WTC11 (cell line): ENCODE data around the gene PRR7. TPM values are rescaled to one million over a fixed set of nuclear protein-coding genes. Genes with fewer than 3 reads are reported as not detected.

ENCODE experiments used
- ATF1 ChIP-seq: sonication (generic); formaldehyde crosslinking; IDR thresholded peaks from 2 replicates; pipeline ENCODE4 v1.8.1; 2023; ENCODE audit warnings: mild to moderate bottlenecking, moderate library complexity, missing genetic modification reagents
- CBFB ChIP-seq: sonication (generic); formaldehyde crosslinking; IDR thresholded peaks from 2 replicates; pipeline ENCODE4 v1.8.1; 2022; ENCODE audit warnings: mild to moderate bottlenecking, low read depth, missing genetic modification reagents
- CREB1 ChIP-seq: sonication (generic); formaldehyde crosslinking; IDR thresholded peaks from 2 replicates; pipeline ENCODE4 v1.8.0; 2023; ENCODE audit warnings: mild to moderate bottlenecking, missing genetic modification reagents
- ELF4 ChIP-seq: sonication (generic); formaldehyde crosslinking; IDR thresholded peaks from 2 replicates; pipeline ENCODE4 v1.8.1; 2022; ENCODE audit warnings: low read depth, mild to moderate bottlenecking, moderate library complexity, missing genetic modification reagents
- ETV6 ChIP-seq: sonication (generic); formaldehyde crosslinking; IDR thresholded peaks from 2 replicates; pipeline ENCODE4 v1.8.1; 2022; ENCODE audit warnings: mild to moderate bottlenecking, missing genetic modification reagents
- GABPB1 ChIP-seq: sonication (generic); formaldehyde crosslinking; IDR thresholded peaks from 2 replicates; pipeline ENCODE4 v1.8.1; 2023; ENCODE audit warnings: mild to moderate bottlenecking, missing genetic modification reagents
- GTF2I ChIP-seq: fragments of 250-450 bp; sonication (Bioruptor Pico); conservative IDR thresholded peaks from 2 replicates; pipeline ENCODE4 v1.4.0; 2021; ENCODE audit warnings: mild to moderate bottlenecking
- IRF2 ChIP-seq: sonication (generic); formaldehyde crosslinking; IDR thresholded peaks from 2 replicates; pipeline ENCODE4 v1.8.0; 2022; ENCODE audit warnings: low read depth, missing genetic modification reagents, borderline replicate concordance
- MXD4 ChIP-seq: fragments of 250-450 bp; sonication (Bioruptor Pico); IDR thresholded peaks from 2 replicates; pipeline ENCODE4 v1.8.0; 2021; ENCODE audit warnings: mild to moderate bottlenecking, moderate library complexity, borderline replicate concordance
- NR3C1 ChIP-seq: sonication (generic); formaldehyde crosslinking; conservative IDR thresholded peaks from 2 replicates; pipeline ENCODE4 v1.8.1; 2023; ENCODE audit warnings: low read depth, mild to moderate bottlenecking, missing genetic modification reagents
- OVOL2 ChIP-seq: fragments of 250-450 bp; sonication (Bioruptor Pico); IDR thresholded peaks from 2 replicates; pipeline ENCODE4 v1.9.0; 2021; ENCODE audit warnings: mild to moderate bottlenecking, borderline replicate concordance
- RELA ChIP-seq: sonication (generic); formaldehyde crosslinking; IDR thresholded peaks from 2 replicates; pipeline ENCODE4 v1.8.1; 2022; ENCODE audit warnings: missing genetic modification reagents, mild to moderate bottlenecking, borderline replicate concordance
- RORB ChIP-seq: fragments of 250-450 bp; sonication (Bioruptor Pico); IDR thresholded peaks from 2 replicates; pipeline ENCODE4 v1.9.0; 2021; ENCODE audit warnings: mild to moderate bottlenecking
- SOX15 ChIP-seq: fragments of 250-450 bp; sonication (Bioruptor Pico); IDR thresholded peaks from 2 replicates; pipeline ENCODE4 v1.9.0; 2021; ENCODE audit warnings: mild to moderate bottlenecking
- SP1 ChIP-seq: sonication (generic); formaldehyde crosslinking; conservative IDR thresholded peaks from 2 replicates; pipeline ENCODE4 v1.8.1; 2022; ENCODE audit warnings: missing genetic modification reagents
- total RNA-seq: library from RNA; stranded (reverse); gene quantifications from 3 replicates; pipeline ENCODE4 v1.2.3, GENCODE V29; 2021
- TF ChIP-seq, protein P1 (sequence below): sonication (generic); formaldehyde crosslinking; IDR thresholded peaks from 2 replicates; pipeline ENCODE4 v1.8.1; 2023; ENCODE audit warnings: mild to moderate bottlenecking, missing genetic modification reagents, moderate library complexity
- TF ChIP-seq, protein P2 (sequence below): sonication (generic); formaldehyde crosslinking; IDR thresholded peaks from 2 replicates; pipeline ENCODE4 v1.8.1; 2023; ENCODE audit warnings: mild to moderate bottlenecking, moderate library complexity, missing genetic modification reagents
- TF ChIP-seq, protein P3 (sequence below): sonication (generic); formaldehyde crosslinking; IDR thresholded peaks from 2 replicates; pipeline ENCODE4 v1.8.0; 2022; ENCODE audit warnings: missing genetic modification reagents
- TF ChIP-seq, protein P4 (sequence below): sonication (generic); formaldehyde crosslinking; IDR thresholded peaks from 2 replicates; pipeline ENCODE4 v1.8.1; 2023; ENCODE audit warnings: mild to moderate bottlenecking, missing genetic modification reagents
- TF ChIP-seq, protein P5 (sequence below): sonication (generic); formaldehyde crosslinking; conservative IDR thresholded peaks from 2 replicates; pipeline ENCODE4 v1.8.1; 2023; ENCODE audit warnings: mild to moderate bottlenecking, low read depth, missing genetic modification reagents, moderate library complexity
- TF ChIP-seq, protein P6 (sequence below): sonication (generic); formaldehyde crosslinking; IDR thresholded peaks from 2 replicates; pipeline ENCODE4 v1.8.0; 2023; ENCODE audit warnings: mild to moderate bottlenecking, missing genetic modification reagents
- TF ChIP-seq, protein P7 (sequence below): sonication (generic); formaldehyde crosslinking; IDR thresholded peaks from 2 replicates; pipeline ENCODE4 v1.8.1; 2022; ENCODE audit warnings: mild to moderate bottlenecking, missing genetic modification reagents, moderate library complexity, borderline replicate concordance
- TF ChIP-seq, protein P8 (sequence below): sonication (generic); formaldehyde crosslinking; IDR thresholded peaks from 2 replicates; pipeline ENCODE4 v1.8.0; 2022; ENCODE audit warnings: mild to moderate bottlenecking, missing genetic modification reagents

PRR7 gene
- total RNA-seq, 1 experiment from 2014 or later = 13.1 TPM

DNA sequence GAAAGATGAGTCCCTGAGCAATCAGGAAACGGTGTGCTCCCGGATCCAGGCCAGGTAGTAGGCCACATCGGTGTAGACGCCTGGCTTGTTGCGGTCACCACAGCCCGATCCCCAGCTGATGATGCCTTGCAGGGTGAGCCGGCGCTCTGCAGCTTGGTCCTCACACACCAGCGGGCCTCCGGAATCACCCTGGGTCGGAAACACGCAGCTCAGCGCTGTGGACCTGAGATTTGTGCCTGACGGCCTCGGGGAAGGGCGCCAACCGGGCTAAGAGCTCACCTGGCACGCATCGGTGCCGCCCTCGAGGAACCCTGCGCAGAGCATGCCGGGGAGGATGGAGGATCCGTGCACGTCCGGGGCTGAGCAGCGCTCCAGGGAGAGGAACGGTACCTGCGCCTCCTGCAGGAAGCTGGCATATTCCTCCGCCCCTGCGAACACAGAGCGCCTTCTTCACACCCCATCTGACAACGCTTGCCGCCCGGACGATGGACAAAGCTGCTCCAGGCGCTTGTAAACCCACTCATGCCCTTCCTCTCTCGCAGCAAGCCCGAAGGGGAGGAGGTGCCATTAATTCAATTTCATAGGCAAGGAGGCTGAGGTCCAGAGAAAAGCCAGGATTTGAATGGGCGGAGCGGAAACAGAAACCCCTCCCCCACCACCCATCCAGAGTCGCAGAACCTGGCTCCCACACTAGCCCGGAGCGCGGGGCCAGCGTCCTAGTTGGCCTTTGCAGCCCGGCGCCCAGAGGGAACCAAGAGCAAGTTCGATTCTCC lies 44.2 kb upstream of the PRR7 start (continued):
- TF ChIP-seq, protein P1, sequence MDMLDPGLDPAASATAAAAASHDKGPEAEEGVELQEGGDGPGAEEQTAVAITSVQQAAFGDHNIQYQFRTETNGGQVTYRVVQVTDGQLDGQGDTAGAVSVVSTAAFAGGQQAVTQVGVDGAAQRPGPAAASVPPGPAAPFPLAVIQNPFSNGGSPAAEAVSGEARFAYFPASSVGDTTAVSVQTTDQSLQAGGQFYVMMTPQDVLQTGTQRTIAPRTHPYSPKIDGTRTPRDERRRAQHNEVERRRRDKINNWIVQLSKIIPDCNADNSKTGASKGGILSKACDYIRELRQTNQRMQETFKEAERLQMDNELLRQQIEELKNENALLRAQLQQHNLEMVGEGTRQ (CRISPR knock-in tag) = peak; percentile 29; the same call in 1 of the 2 replicates
- TF ChIP-seq ATF1 (CRISPR knock-in tag) (no peak), ELF4 (no peak), OVOL2 (CRISPR knock-in tag) (no peak), RELA (CRISPR knock-in tag) (peak; percentile 88; the same call in 1 of the 2 replicates), IRF2 (CRISPR knock-in tag) (no peak), ETV6 (CRISPR knock-in tag) (peak; percentile 98), GTF2I (CRISPR knock-in tag) (no peak), MXD4 (CRISPR knock-in tag) (no peak), SP1 (CRISPR knock-in tag) (peak; percentile 88), NR3C1 (CRISPR knock-in tag) (0 out of 2 replicates have a peak, but pooled peaks have one; percentile 50), GABPB1 (CRISPR knock-in tag) (no peak), CBFB (CRISPR knock-in tag) (peak; percentile 41; the same call in 1 of the 2 replicates), CREB1 (CRISPR knock-in tag) (peak; percentile 92), SOX15 (CRISPR knock-in tag) (no peak), RORB (CRISPR knock-in tag) (no peak)
- TF ChIP-seq, protein P2, sequence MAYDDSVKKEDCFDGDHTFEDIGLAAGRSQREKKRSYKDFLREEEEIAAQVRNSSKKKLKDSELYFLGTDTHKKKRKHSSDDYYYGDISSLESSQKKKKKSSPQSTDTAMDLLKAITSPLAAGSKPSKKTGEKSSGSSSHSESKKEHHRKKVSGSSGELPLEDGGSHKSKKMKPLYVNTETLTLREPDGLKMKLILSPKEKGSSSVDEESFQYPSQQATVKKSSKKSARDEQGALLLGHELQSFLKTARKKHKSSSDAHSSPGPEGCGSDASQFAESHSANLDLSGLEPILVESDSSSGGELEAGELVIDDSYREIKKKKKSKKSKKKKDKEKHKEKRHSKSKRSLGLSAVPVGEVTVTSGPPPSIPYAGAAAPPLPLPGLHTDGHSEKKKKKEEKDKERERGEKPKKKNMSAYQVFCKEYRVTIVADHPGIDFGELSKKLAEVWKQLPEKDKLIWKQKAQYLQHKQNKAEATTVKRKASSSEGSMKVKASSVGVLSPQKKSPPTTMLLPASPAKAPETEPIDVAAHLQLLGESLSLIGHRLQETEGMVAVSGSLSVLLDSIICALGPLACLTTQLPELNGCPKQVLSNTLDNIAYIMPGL (CRISPR knock-in tag) = peak; percentile 93
- TF ChIP-seq, protein P3, sequence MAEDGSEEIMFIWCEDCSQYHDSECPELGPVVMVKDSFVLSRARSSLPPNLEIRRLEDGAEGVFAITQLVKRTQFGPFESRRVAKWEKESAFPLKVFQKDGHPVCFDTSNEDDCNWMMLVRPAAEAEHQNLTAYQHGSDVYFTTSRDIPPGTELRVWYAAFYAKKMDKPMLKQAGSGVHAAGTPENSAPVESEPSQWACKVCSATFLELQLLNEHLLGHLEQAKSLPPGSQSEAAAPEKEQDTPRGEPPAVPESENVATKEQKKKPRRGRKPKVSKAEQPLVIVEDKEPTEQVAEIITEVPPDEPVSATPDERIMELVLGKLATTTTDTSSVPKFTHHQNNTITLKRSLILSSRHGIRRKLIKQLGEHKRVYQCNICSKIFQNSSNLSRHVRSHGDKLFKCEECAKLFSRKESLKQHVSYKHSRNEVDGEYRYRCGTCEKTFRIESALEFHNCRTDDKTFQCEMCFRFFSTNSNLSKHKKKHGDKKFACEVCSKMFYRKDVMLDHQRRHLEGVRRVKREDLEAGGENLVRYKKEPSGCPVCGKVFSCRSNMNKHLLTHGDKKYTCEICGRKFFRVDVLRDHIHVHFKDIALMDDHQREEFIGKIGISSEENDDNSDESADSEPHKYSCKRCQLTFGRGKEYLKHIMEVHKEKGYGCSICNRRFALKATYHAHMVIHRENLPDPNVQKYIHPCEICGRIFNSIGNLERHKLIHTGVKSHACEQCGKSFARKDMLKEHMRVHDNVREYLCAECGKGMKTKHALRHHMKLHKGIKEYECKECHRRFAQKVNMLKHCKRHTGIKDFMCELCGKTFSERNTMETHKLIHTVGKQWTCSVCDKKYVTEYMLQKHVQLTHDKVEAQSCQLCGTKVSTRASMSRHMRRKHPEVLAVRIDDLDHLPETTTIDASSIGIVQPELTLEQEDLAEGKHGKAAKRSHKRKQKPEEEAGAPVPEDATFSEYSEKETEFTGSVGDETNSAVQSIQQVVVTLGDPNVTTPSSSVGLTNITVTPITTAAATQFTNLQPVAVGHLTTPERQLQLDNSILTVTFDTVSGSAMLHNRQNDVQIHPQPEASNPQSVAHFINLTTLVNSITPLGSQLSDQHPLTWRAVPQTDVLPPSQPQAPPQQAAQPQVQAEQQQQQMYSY (CRISPR knock-in tag) = peak; percentile 65; the same call in 1 of the 2 replicates
- TF ChIP-seq, protein P4, sequence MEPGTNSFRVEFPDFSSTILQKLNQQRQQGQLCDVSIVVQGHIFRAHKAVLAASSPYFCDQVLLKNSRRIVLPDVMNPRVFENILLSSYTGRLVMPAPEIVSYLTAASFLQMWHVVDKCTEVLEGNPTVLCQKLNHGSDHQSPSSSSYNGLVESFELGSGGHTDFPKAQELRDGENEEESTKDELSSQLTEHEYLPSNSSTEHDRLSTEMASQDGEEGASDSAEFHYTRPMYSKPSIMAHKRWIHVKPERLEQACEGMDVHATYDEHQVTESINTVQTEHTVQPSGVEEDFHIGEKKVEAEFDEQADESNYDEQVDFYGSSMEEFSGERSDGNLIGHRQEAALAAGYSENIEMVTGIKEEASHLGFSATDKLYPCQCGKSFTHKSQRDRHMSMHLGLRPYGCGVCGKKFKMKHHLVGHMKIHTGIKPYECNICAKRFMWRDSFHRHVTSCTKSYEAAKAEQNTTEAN = peak; percentile 90
- TF ChIP-seq, protein P5, sequence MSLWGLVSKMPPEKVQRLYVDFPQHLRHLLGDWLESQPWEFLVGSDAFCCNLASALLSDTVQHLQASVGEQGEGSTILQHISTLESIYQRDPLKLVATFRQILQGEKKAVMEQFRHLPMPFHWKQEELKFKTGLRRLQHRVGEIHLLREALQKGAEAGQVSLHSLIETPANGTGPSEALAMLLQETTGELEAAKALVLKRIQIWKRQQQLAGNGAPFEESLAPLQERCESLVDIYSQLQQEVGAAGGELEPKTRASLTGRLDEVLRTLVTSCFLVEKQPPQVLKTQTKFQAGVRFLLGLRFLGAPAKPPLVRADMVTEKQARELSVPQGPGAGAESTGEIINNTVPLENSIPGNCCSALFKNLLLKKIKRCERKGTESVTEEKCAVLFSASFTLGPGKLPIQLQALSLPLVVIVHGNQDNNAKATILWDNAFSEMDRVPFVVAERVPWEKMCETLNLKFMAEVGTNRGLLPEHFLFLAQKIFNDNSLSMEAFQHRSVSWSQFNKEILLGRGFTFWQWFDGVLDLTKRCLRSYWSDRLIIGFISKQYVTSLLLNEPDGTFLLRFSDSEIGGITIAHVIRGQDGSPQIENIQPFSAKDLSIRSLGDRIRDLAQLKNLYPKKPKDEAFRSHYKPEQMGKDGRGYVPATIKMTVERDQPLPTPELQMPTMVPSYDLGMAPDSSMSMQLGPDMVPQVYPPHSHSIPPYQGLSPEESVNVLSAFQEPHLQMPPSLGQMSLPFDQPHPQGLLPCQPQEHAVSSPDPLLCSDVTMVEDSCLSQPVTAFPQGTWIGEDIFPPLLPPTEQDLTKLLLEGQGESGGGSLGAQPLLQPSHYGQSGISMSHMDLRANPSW = no peak
- TF ChIP-seq, protein P6, sequence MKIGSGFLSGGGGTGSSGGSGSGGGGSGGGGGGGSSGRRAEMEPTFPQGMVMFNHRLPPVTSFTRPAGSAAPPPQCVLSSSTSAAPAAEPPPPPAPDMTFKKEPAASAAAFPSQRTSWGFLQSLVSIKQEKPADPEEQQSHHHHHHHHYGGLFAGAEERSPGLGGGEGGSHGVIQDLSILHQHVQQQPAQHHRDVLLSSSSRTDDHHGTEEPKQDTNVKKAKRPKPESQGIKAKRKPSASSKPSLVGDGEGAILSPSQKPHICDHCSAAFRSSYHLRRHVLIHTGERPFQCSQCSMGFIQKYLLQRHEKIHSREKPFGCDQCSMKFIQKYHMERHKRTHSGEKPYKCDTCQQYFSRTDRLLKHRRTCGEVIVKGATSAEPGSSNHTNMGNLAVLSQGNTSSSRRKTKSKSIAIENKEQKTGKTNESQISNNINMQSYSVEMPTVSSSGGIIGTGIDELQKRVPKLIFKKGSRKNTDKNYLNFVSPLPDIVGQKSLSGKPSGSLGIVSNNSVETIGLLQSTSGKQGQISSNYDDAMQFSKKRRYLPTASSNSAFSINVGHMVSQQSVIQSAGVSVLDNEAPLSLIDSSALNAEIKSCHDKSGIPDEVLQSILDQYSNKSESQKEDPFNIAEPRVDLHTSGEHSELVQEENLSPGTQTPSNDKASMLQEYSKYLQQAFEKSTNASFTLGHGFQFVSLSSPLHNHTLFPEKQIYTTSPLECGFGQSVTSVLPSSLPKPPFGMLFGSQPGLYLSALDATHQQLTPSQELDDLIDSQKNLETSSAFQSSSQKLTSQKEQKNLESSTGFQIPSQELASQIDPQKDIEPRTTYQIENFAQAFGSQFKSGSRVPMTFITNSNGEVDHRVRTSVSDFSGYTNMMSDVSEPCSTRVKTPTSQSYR (CRISPR knock-in tag) = peak; percentile 96
- TF ChIP-seq, protein P7, sequence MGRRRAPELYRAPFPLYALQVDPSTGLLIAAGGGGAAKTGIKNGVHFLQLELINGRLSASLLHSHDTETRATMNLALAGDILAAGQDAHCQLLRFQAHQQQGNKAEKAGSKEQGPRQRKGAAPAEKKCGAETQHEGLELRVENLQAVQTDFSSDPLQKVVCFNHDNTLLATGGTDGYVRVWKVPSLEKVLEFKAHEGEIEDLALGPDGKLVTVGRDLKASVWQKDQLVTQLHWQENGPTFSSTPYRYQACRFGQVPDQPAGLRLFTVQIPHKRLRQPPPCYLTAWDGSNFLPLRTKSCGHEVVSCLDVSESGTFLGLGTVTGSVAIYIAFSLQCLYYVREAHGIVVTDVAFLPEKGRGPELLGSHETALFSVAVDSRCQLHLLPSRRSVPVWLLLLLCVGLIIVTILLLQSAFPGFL = peak; percentile 19; the same call in 1 of the 2 replicates
- TF ChIP-seq, protein P8, sequence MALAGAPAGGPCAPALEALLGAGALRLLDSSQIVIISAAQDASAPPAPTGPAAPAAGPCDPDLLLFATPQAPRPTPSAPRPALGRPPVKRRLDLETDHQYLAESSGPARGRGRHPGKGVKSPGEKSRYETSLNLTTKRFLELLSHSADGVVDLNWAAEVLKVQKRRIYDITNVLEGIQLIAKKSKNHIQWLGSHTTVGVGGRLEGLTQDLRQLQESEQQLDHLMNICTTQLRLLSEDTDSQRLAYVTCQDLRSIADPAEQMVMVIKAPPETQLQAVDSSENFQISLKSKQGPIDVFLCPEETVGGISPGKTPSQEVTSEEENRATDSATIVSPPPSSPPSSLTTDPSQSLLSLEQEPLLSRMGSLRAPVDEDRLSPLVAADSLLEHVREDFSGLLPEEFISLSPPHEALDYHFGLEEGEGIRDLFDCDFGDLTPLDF (CRISPR knock-in tag) = peak; percentile 94
